Astrocyte (in vitro differentiated cells and primary cell): ENCODE measurements around the gene P3H3.

Experiments used
- CTCF ChIP-seq: IDR thresholded peaks from 2 replicates; pipeline ENCODE4 v1.5.1; 2011; ENCODE audit warnings: low read depth, mild to moderate bottlenecking, inconsistent platforms, low read length, moderate library complexity; ENCODE audit not compliant: insufficient read depth
- EZH2 ChIP-seq: IDR thresholded peaks from 2 replicates; pipeline ENCODE4 v1.6.1; 2012; ENCODE audit warnings: mild to moderate bottlenecking, low read length, inconsistent platforms; ENCODE audit not compliant: insufficient read depth

GRCh38 chr12:6795088-6795487, 33.1 kb upstream of the P3H3 start:
- TF ChIP-seq CTCF (no peak), EZH2 (no peak)
